CD4-positive, alpha-beta T cell treated with Interleukin-17A for 4 hours (primary cell): ENCODE data around the gene PMAIP1.
"Not testable (repeated sequence)": the region's sequence is repeated elsewhere in the genome, so short reads cannot be mapped to it uniquely, and the experiment has no call there.

Source experiments
- DNase-seq: peaks from one replicate; pipeline ENCODE4 v3.0.0-alpha.2; 2020; ENCODE audit warnings: mixed read lengths

Gene PMAIP1

GRCh38 chr18:59885579-59886163 is 14.1 kb upstream of the PMAIP1 start:
- peak; percentile 36 for DNase-seq

GRCh38 chr18:59886399-59886798 is 13.4 kb upstream of the PMAIP1 start:
- not testable (repeated sequence) for DNase-seq

GRCh38 chr18:59892123-59892522 is 7.7 kb upstream of the PMAIP1 start:
- no peak for DNase-seq

GRCh38 chr18:59893971-59894370 is 5.8 kb upstream of the PMAIP1 start:
- DNase-seq = no peak

GRCh38 chr18:59897321-59897954 is 2.4 kb upstream of the PMAIP1 start:
- no peak for DNase-seq

GRCh38 chr18:59898093-59898492 is 1.7 kb upstream of the PMAIP1 start:
- DNase-seq = no peak

- no peak for DNase-seq
Measured at GRCh38 chr18:59898609-59899297, 1.0 kb upstream of the PMAIP1 start.

- DNase-seq = peak; percentile 68
Measured at GRCh38 chr18:59900222-59901128, 679 bp downstream of the PMAIP1 start.

GRCh38 chr18:59902131-59902992 is 2.6 kb downstream of the PMAIP1 start:
- no peak for DNase-seq

GRCh38 chr18:59902993-59903610 is 3.3 kb downstream of the PMAIP1 start:
- DNase-seq = no peak

GRCh38 chr18:59904011-59904601 is 4.3 kb downstream of the PMAIP1 start:
- DNase-seq = no peak

GRCh38 chr18:59905686-59906091 is 5.9 kb downstream of the PMAIP1 start:
- no peak for DNase-seq

- DNase-seq = no peak
Measured at GRCh38 chr18:59906203-59906602, 6.4 kb downstream of the PMAIP1 start.

GRCh38 chr18:59907172-59907571 is 7.4 kb downstream of the PMAIP1 start:
- no peak for DNase-seq

GRCh38 chr18:59907660-59908059 is 7.9 kb downstream of the PMAIP1 start:
- no peak for DNase-seq

- no peak for DNase-seq
Measured at GRCh38 chr18:59908799-59909198, 9.0 kb downstream of the PMAIP1 start.

- DNase-seq = no peak
Measured at GRCh38 chr18:59909289-59910036, 9.7 kb downstream of the PMAIP1 start.

GRCh38 chr18:59910967-59911366 is 11.2 kb downstream of the PMAIP1 start:
- no peak for DNase-seq

GRCh38 chr18:59911600-59911999 is 11.8 kb downstream of the PMAIP1 start:
- no peak for DNase-seq

GRCh38 chr18:59912007-59912550 is 12.3 kb downstream of the PMAIP1 start:
- DNase-seq = no peak
